ENCODE measurements around the gene BRINP3.

DNA sequence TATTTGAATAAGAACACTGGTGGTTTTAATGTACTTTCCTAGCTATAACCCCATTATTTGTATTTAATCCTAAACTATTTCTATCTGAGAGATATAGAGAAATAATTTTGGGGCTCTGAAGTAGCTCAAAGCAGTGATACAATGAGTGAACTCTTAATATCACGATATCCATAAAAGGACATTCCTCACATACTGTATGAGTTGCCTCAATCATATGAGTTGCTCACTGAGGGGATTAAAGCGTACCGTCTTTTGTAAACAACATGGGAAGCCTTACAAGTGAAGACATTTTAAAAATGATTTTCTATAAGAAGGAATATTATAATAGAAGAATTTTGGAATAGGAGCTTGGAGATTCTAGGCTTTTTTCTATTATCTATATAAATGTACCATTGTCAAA lies 21.5 kb downstream of the BRINP3 start:
- TF ChIP-seq POLR2A (IDR thresholded peaks at IDR 0.05) = no peak
- TF ChIP-seq, protein P1, sequence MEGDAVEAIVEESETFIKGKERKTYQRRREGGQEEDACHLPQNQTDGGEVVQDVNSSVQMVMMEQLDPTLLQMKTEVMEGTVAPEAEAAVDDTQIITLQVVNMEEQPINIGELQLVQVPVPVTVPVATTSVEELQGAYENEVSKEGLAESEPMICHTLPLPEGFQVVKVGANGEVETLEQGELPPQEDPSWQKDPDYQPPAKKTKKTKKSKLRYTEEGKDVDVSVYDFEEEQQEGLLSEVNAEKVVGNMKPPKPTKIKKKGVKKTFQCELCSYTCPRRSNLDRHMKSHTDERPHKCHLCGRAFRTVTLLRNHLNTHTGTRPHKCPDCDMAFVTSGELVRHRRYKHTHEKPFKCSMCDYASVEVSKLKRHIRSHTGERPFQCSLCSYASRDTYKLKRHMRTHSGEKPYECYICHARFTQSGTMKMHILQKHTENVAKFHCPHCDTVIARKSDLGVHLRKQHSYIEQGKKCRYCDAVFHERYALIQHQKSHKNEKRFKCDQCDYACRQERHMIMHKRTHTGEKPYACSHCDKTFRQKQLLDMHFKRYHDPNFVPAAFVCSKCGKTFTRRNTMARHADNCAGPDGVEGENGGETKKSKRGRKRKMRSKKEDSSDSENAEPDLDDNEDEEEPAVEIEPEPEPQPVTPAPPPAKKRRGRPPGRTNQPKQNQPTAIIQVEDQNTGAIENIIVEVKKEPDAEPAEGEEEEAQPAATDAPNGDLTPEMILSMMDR (IDR thresholded peaks at IDR 0.05) = no peak

Data from lower leg skin (tissue), 3 donors.